GM12892 (cell line): ENCODE data around the gene SPRN.
A peak's percentile ranks its signal among the peaks of the same experiment; 100 is the strongest.

Source experiments
- DNase-seq: peaks from one replicate; pipeline ENCODE4 v3.0.0; 2011; ENCODE audit not compliant: insufficient read length
- FAIRE-seq: peaks from 2 replicates; lab custom pipeline; 2011; peaks lifted over from hg19 to GRCh38; lab: Jason Lieb, UNC
- POLR2A ChIP-seq: IDR thresholded peaks from 2 replicates; pipeline ENCODE4 v1.6.1; 2011; ENCODE audit warnings: low read depth, low read length, control low read depth
- POLR2AphosphoS5 ChIP-seq: IDR thresholded peaks from 2 replicates; pipeline ENCODE4 v1.6.1; 2011; ENCODE audit warnings: low read depth, low read length, control low read depth
- TAF1 ChIP-seq: IDR thresholded peaks from 2 replicates; pipeline ENCODE4 v1.6.1; 2011; ENCODE audit warnings: low read depth, mild to moderate bottlenecking, control low read depth, low read length, borderline replicate concordance

SPRN gene

GRCh38 chr10:133462512-133463305, 38.3 kb upstream of the SPRN start:
- no peak for TF ChIP-seq TAF1
- no peak for TF ChIP-seq POLR2A
- no peak for TF ChIP-seq POLR2AphosphoS5
- FAIRE-seq: no peak
- DNase-seq: no peak

GRCh38 chr10:133461841-133462240, 37.4 kb upstream of the SPRN start:
- TF ChIP-seq POLR2AphosphoS5 (no peak), TAF1 (no peak), POLR2A (no peak)
- DNase-seq (no peak), FAIRE-seq (no peak)

- no peak for FAIRE-seq
- TF ChIP-seq POLR2A (no peak), TAF1 (no peak), POLR2AphosphoS5 (no peak)
- no peak for DNase-seq
Observed at GRCh38 chr10:133461027-133461426, 36.6 kb upstream of the SPRN start.

- no peak for DNase-seq
- TF ChIP-seq POLR2A (no peak), POLR2AphosphoS5 (no peak), TAF1 (no peak)
- no peak for FAIRE-seq
Observed at GRCh38 chr10:133460208-133460769, 35.9 kb upstream of the SPRN start.

- DNase-seq (no peak), FAIRE-seq (no peak)
- no peak for TF ChIP-seq POLR2A
- no peak for TF ChIP-seq TAF1
- TF ChIP-seq POLR2AphosphoS5: no peak
Observed at GRCh38 chr10:133459454-133460207, 35.2 kb upstream of the SPRN start.

- TF ChIP-seq POLR2A (no peak), TAF1 (no peak), POLR2AphosphoS5 (no peak)
- DNase-seq: no peak
- FAIRE-seq: no peak
Observed at GRCh38 chr10:133458710-133459453, 34.5 kb upstream of the SPRN start.

GRCh38 chr10:133458021-133458709, 33.7 kb upstream of the SPRN start:
- TF ChIP-seq TAF1: no peak
- TF ChIP-seq POLR2AphosphoS5: no peak
- no peak for TF ChIP-seq POLR2A
- no peak for DNase-seq
- no peak for FAIRE-seq

GRCh38 chr10:133457100-133457841, 32.8 kb upstream of the SPRN start:
- TF ChIP-seq POLR2A (no peak), TAF1 (no peak), POLR2AphosphoS5 (no peak)
- DNase-seq (no peak), FAIRE-seq (no peak)

- DNase-seq (no peak), FAIRE-seq (no peak)
- TF ChIP-seq POLR2AphosphoS5: no peak
- no peak for TF ChIP-seq TAF1
- TF ChIP-seq POLR2A: no peak
Observed at GRCh38 chr10:133456041-133456951, 31.9 kb upstream of the SPRN start.

GRCh38 chr10:133455611-133456031, 31.2 kb upstream of the SPRN start:
- FAIRE-seq: no peak
- DNase-seq: peak; percentile 31
- TF ChIP-seq POLR2A (no peak), POLR2AphosphoS5 (no peak), TAF1 (no peak)
